Stimulated activated CD8-positive, alpha-beta memory T cell treated with anti-CD3 and anti-CD28 coated beads, Interleukin-7, amount 100 ng/mL, for 4 hours (primary cell): ENCODE data around the gene INO80E.
A peak's percentile ranks its signal among the peaks of the same experiment; 100 is the strongest.
"Not testable (repeated sequence)": the region's sequence is repeated elsewhere in the genome, so short reads cannot be mapped to it uniquely, and the experiment has no call there.

ENCODE experiments used
- DNase-seq, 2 donors: peaks; one replicate each; pipeline ENCODE4 v3.0.0-alpha.2; 2020; ENCODE audit warnings: low read depth in 2 of 2

The INO80E gene

GRCh38 chr16:29995911-29996765 lies at the start of gene INO80E:
Gene INO80E, plus strand, starts transcription at chr16:29996241. Its CDS starts 70 bp downstream, at chr16:29996311.
- DNase-seq, result peak; percentile 98 to 99

GRCh38 chr16:29947897-29948296 lies 48.1 kb upstream of the INO80E start:
- no peak for DNase-seq

GRCh38 chr16:29950806-29951461 lies 45.1 kb upstream of the INO80E start:
- no peak for DNase-seq

GRCh38 chr16:29951625-29952365 lies 44.2 kb upstream of the INO80E start:
- DNase-seq, result no peak

GRCh38 chr16:29958756-29959155 lies 37.3 kb upstream of the INO80E start:
- DNase-seq, result no peak

- DNase-seq, result no peak
These were observed 36.7 kb upstream of the INO80E start for GRCh38 chr16:29959293-29959692.

GRCh38 chr16:29959821-29960220 lies 36.2 kb upstream of the INO80E start:
- DNase-seq, result not testable (repeated sequence)

GRCh38 chr16:29961127-29961478 lies 34.9 kb upstream of the INO80E start:
- no peak for DNase-seq

GRCh38 chr16:29961479-29962343 lies 34.3 kb upstream of the INO80E start, which contains the start of gene TMEM219:
Gene TMEM219, plus strand, starts transcription at chr16:29962079. Its CDS starts 1,065 bp downstream, at chr16:29963144.
- peak; percentile 75 to 90 for DNase-seq

GRCh38 chr16:29962344-29962994 lies 33.6 kb upstream of the INO80E start:
- no peak for DNase-seq

- no peak for DNase-seq
These were observed 32.9 kb upstream of the INO80E start for GRCh38 chr16:29963021-29963743.

- DNase-seq, result no peak
These were observed 27.8 kb upstream of the INO80E start for GRCh38 chr16:29968205-29968604.

- DNase-seq, result no peak
These were observed 24.7 kb upstream of the INO80E start for GRCh38 chr16:29971304-29971703.

- no peak for DNase-seq
These were observed 23.5 kb upstream of the INO80E start for GRCh38 chr16:29972500-29972899.

- no peak for DNase-seq
These were observed 23.1 kb upstream of the INO80E start for GRCh38 chr16:29972992-29973383.

GRCh38 chr16:29973384-29974246 lies 22.4 kb upstream of the INO80E start, which contains the start of gene TAOK2:
Gene TAOK2, plus strand, starts transcription at chr16:29973868. Its CDS starts 3,905 bp downstream, at chr16:29977773.
- peak; percentile 86 to 95 for DNase-seq

- DNase-seq, result no peak
These were observed 21.5 kb upstream of the INO80E start for GRCh38 chr16:29974291-29975133.

- no peak for DNase-seq
These were observed 20.9 kb upstream of the INO80E start for GRCh38 chr16:29975134-29975538.
